Cardiac atrium fibroblast (primary cell): ENCODE data around the gene DPEP2NB. TPM values are rescaled to one million over a fixed set of nuclear protein-coding genes. Genes with fewer than 3 reads are reported as not detected.

Experiments
- total RNA-seq: library from RNA; depleted of rRNA; stranded (reverse); fragments of >200 nt; gene quantifications from 2 replicates; pipeline ENCODE4 v1.2.3, GENCODE V29; 2015

DPEP2NB gene, protein sequence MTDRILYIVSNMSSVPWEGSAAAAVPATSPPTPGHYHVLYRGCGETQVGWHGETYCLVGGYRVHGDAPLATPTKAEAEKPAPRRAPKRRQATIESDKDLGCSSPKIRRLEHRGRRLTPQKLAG
- total RNA-seq = not detected in 2 replicates

DNA sequence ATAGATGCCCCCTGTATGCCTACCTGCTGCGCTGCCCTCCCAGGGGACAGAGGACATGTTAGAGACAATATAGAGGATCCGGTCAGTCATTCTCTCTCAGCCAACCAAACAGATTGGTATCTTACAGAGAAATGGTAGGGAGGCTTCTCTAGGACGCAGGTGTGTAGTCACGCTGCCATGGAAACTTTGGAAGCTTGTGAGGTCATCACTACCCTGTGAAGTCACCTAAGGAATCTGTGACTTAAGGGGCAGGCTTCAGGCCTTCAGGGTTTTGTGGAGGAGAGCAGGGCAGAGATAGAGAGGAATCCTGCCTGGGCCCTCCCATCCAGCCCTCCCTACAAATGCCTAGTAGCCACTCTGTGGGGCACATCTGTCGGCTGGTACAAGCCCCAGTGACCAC is at the start of gene DPEP2NB:
Gene DPEP2NB, minus strand, starts transcription at position 231 of the 400 bp plus-strand sequence. Its CDS starts 141 bp downstream, at position 90.

DNA sequence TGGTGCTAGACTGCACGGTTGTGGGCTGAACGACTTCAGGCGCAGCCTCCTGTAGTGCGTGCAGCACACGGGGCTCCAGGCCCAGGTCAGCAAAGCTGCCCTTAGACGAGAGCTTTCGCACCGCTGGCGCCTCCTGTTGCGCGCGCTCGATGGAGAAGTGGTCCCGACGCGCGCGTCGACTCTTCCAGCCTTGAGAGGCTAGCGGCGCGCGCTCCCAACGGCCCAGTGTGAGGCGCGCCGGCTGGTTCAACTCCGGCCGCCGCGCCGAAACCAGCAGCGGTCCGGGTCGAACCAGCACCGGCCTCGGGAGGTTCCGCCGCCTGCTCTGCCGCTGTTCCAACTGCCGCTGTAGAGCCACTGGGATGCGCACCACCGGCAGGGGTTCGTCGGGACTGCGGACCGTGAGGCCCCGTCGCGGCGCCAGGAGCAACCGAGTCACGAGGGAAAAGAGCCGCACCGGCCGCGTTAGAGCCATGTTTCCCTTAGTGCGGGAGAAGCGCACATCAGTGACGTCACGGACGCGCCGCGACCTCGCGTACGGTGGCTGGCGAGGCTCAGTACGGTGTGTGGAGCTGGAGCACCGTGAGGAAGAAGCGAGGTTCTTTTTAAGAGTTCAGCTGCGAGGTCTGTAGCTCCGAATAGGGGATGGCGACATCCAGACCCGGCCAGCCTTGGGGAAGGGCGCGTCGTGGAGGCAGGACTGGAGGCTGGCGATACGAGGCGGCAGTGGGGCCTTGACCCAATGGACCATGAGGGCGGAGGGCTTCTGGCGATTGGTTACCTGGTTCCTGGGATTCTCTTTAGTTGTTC is 7.2 kb upstream of the DPEP2NB start, which contains the start of the genes DDX28 and DUS2:
Gene DDX28, minus strand, starts transcription at position 505 of the 810 bp plus-strand sequence. Its CDS starts 30 bp downstream, at position 475.
Gene DUS2, plus strand, starts transcription at position 557 of the 810 bp plus-strand sequence. CDS start 14,740 bp downstream, outside the sequence.

DNA sequence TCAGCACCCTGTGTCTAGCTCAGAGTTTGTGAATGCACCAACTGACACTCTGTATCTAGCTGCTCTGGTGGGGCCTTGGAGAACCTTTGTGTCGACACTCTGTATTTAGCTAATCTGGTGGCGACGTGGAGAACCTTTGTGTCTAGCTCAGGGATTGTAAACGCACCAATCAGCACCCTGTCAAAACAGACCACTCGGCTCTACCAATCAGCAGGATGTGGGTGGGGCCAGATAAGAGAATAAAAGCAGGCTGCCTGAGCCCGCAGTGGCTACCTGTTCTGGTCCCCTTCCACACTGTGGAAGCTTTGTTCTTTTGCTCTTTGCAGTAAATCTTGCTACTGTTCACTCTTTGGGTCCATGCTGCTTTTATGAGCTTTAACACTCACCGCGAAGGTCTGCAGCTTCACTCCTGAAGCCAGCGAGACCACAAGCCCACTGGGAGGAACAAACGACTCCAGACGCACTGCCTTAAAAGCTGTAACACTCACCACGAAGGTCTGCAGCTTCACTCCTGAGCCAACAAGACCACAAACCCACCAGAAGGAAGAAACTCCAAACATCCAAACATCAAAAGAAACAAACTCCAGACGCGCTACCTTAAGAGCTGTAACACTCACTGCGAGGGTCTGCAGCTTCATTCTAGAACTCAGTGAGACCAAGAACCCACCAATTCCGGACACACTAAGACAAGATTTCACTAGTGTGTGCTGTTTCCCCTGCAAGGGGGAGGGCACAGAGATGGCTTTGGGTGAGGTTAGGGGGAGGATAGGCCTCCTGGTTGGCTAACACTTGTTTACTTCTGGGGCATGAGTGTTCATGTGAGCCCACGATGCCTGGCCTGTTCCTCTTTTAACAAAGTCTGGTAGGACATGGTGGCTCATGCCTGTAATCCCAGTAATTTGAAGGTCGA is 16.7 kb downstream of the DPEP2NB start, which contains the start of gene DPEP2:
Gene DPEP2, minus strand, starts transcription at position 706 of the 910 bp plus-strand sequence. CDS start 6,272 bp downstream, outside the sequence.

DNA sequence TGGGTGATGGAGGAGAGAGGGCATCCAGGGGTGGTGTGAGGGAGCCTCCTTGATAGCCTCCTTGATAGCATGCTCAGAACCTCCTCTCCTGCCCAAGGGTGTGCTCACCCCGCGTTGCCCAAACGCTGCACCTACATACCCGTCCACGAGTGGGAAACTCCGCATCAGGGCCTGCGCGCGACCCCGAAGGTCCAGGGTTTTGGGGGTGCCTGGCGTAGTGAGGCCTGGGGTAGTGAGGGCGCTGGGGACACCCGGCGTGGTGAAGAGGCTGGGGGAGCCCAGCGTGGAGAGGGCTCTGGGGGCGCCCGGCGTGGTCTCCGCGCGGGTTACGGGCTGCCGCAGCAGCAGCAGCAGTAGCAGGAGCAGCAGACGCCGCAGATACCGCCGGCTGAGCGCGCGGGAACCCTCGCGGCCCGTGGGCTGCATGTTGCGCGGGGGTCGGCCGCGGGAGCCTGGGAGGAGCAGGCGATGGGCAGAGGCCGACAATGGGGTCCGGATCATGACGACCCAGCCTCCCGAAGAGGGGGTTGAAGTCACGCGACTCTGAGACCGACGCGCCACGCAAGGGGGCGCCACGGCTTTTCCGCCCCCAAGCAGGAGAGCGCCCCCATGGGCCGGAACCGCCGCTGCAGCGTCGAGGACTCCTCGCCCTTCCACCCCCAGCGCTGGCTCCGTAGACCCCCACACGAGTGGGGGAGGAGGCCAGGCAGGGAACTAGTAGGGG is 35.6 kb downstream of the DPEP2NB start, which contains the start of gene DPEP3:
Gene DPEP3, minus strand, starts transcription at position 545 of the 724 bp plus-strand sequence. Its CDS starts 119 bp downstream, at position 426.

DNA sequence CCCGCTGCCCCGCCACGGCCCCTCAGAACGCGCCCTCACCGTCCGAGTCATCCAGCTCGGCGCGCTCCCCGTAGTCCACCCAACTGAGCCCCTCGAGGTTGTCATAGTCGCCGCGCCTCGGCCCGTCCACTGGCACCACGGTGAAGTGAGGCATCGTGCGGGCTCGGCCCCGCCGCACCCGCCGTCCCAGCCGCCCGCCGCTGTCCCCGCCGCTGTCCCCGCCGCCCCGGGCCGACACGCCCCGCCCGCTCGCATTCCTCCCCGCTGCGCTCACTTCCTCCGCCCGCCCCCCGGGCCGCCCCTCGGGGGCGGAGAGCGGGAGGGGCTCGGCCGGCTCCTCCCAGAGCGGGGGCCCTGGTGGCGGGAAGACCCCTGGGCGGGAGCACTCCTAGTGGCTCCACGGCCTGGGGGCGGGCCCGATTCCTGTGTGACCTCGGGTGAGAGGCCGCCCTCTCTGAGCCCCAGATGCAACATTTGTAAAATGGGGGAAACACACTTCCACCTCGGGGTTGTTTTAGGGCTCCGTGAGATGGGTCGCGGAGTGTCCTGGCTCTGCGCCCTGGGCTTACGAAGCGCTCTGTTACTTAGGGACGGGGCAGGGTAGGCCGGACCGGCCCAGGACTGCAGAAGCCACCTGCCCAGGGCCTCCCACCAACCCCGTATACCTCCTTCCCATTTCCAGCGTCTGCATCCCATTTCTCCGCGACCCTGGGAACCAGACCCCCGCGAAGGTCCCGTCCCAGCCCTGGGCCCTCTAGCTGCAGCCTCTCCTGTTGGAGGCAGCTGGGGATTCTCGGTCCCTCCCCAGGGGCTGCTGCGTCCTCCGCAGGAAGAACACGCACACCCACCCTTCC is 47.1 kb downstream of the DPEP2NB start, which contains the start of gene SLC12A4:
Gene SLC12A4, minus strand, starts transcription at position 238 of the 854 bp plus-strand sequence. Its CDS starts 84 bp downstream, at position 154.

Other genes with a start within 250 kb of the DPEP2NB start
- 4.5 and 5.8 TPM in 2 replicates for gene RANBP10, start 209.4 kb downstream of the DPEP2NB start, total RNA-seq
- gene TSNAXIP1, start 209.0 kb downstream of the DPEP2NB start, total RNA-seq = 0.54 and 0.97 TPM in 2 replicates
- gene THAP11, start 173.6 kb downstream of the DPEP2NB start, total RNA-seq = 15.4 and 22.6 TPM in 2 replicates
- gene NUTF2, start 169.0 kb downstream of the DPEP2NB start, total RNA-seq = 96.6 and 177 TPM in 2 replicates
- gene CENPT, start 168.2 kb downstream of the DPEP2NB start, total RNA-seq = 32.6 and 42.4 TPM in 2 replicates
- 27.2 and 28.3 TPM in 2 replicates for gene EDC4, start 142.9 kb downstream of the DPEP2NB start, total RNA-seq
- not detected in 2 replicates for gene NRN1L, start 131.0 kb downstream of the DPEP2NB start, total RNA-seq
- gene PSKH1, start 122.7 kb downstream of the DPEP2NB start, total RNA-seq = 10.7 and 11.0 TPM in 2 replicates
- 0.18 and 0.81 TPM in 2 replicates for gene CTRL, start 84.0 kb downstream of the DPEP2NB start, total RNA-seq
- gene PSMB10, start 79.1 kb downstream of the DPEP2NB start, total RNA-seq = 40.4 and 57.8 TPM in 2 replicates
- gene LCAT, start 71.8 kb downstream of the DPEP2NB start, total RNA-seq = 8.1 and 12.5 TPM in 2 replicates
- 46.4 and 58.3 TPM in 2 replicates for gene SLC12A4, start 47.3 kb downstream of the DPEP2NB start, total RNA-seq
- gene DPEP3, start 35.4 kb downstream of the DPEP2NB start, total RNA-seq = not detected in 2 replicates
- not detected in 2 replicates for gene DPEP2, start 16.4 kb downstream of the DPEP2NB start, total RNA-seq
- gene DDX28, start 7.3 kb upstream of the DPEP2NB start, total RNA-seq = 3.2 and 6.3 TPM in 2 replicates
- 14.7 and 19.5 TPM in 2 replicates for gene DUS2, start 7.4 kb upstream of the DPEP2NB start, total RNA-seq
- gene NFATC3, start 69.5 kb upstream of the DPEP2NB start, total RNA-seq = 17.5 and 20.3 TPM in 2 replicates
- 0.36 and 1.1 TPM in 2 replicates for gene ESRP2, start 220.2 kb upstream of the DPEP2NB start, total RNA-seq
- gene PLA2G15, start 229.5 kb upstream of the DPEP2NB start, total RNA-seq = 12.6 and 16.0 TPM in 2 replicates
- 21.7 and 38.7 TPM in 2 replicates for gene SLC7A6, start 248.6 kb upstream of the DPEP2NB start, total RNA-seq